Osteocyte (in vitro differentiated cells): ENCODE data around the gene FBXO40. TPM values are rescaled to one million over a fixed set of nuclear protein-coding genes. Genes with fewer than 3 reads are reported as not detected.

Source experiments
- DNase-seq: peaks from one replicate; pipeline ENCODE4 v3.0.0; 2021; ENCODE audit warnings: mixed read lengths; ENCODE audit not compliant: unreplicated experiment; ENCODE audit errors: extremely low spot score
- H3K27ac Mint-ChIP-seq: one replicate; pipeline ENCODE4 v1.8.0; 2021; ENCODE audit warnings: mild to moderate bottlenecking, mixed read lengths; ENCODE audit not compliant: unreplicated experiment
- H3K27me3 Mint-ChIP-seq: one replicate; pipeline ENCODE4 v1.8.0; 2021; ENCODE audit warnings: mixed read lengths; ENCODE audit not compliant: unreplicated experiment
- H3K36me3 Mint-ChIP-seq: one replicate; pipeline ENCODE4 v1.8.0; 2021; ENCODE audit warnings: mixed read lengths; ENCODE audit not compliant: unreplicated experiment
- H3K4me1 Mint-ChIP-seq: one replicate; pipeline ENCODE4 v1.8.0; 2021; ENCODE audit warnings: mixed read lengths; ENCODE audit not compliant: unreplicated experiment
- H3K4me3 Mint-ChIP-seq: one replicate; pipeline ENCODE4 v1.8.0; 2021; ENCODE audit warnings: mild to moderate bottlenecking, moderate library complexity, mixed read lengths; ENCODE audit not compliant: unreplicated experiment
- H3K9me3 Mint-ChIP-seq: one replicate; pipeline ENCODE4 v1.8.0; 2021; ENCODE audit warnings: mixed read lengths; ENCODE audit not compliant: unreplicated experiment
- CTCF ChIP-seq: fragments of 200-600 bp; sonication (generic); IDR thresholded peaks from 2 replicates; pipeline ENCODE4 v1.5.0; 2021; ENCODE audit warnings: antibody characterized with exemption, mild to moderate bottlenecking, moderate library complexity
- total RNA-seq: library from RNA; stranded (reverse); gene quantifications from 2 replicates; pipeline ENCODE4 v1.2.1, GENCODE V29; 2021

The FBXO40 gene
- total RNA-seq, 1 donor from 2014 or later = not detected

DNA sequence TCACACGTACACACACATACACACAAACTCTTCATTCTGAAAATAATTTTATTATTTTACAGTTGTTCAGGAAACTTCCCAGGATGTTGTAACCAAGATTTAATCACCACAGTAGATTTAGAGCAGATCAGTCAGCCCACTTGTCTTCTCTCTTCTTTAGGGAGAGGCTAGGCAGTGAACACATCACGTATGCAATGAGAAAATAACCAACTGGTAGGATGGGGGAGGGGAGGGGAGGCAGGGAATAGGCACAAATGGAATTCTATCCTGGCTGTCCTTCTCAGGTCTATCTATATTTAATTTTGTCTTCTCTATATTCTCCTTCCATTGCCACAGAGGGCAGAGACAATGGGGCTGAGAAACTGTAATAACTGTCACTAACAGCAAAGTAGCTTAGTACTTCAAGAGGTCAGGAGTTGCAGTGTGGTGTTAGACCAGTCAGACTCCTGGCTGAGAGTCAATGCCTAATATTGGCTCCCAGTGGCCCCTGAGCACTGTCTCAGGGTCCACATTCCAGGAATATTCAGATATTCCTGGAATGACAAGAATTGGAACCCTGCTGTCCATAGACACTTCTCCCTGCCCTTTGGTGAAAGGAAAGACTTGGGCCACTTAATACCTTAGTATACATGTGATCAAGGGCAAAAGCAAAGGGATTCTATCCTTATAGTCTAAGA, 70.1 kb downstream of the FBXO40 start:
- Mint-ChIP-seq H3K4me1 (no peaks in the 10 kb centered on the region), H3K36me3 (peaks cover 52% of the 10 kb centered on the region), H3K9me3 (no peaks in the 10 kb centered on the region), H3K27ac (no peak overlapping the region), H3K4me3 (no peak overlapping the region), H3K27me3 (no peaks in the 10 kb centered on the region)
- TF ChIP-seq CTCF = no peak
- DNase-seq = no peak

GRCh38 chr3:121665488-121665887, 72.3 kb downstream of the FBXO40 start:
- no peaks in the 10 kb centered on the region for H3K27me3 Mint-ChIP-seq
- H3K4me1 Mint-ChIP-seq = no peaks in the 10 kb centered on the region
- no peak for DNase-seq
- no peaks in the 10 kb centered on the region for H3K9me3 Mint-ChIP-seq
- H3K4me3 Mint-ChIP-seq = no peak overlapping the region
- TF ChIP-seq CTCF = no peak
- peaks cover 67% of the 10 kb centered on the region for H3K36me3 Mint-ChIP-seq
- no peak overlapping the region for H3K27ac Mint-ChIP-seq

DNA sequence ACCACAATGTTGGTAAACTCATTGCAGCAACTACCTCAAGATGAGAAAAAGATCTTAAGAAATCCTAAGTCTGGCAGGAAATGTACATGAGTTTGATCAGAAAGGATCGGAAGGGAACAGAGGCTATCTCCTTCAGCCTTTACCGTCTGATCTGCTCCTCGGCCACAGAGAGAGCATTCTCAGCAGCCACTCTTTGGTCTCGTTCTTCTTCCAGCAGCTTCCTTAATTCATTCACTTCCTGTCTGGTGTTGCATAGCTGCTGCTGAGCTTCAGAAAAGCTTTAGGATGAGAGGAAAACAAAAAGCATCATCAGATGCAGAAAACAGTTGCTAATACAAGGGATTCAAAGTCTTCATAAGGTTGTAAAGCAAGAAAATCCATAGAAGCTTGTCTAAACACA, 74.2 kb downstream of the FBXO40 start:
- no peaks in the 10 kb centered on the region for H3K4me1 Mint-ChIP-seq
- no peak for DNase-seq
- H3K36me3 Mint-ChIP-seq = peaks cover 76% of the 10 kb centered on the region
- no peak for TF ChIP-seq CTCF
- H3K9me3 Mint-ChIP-seq = no peaks in the 10 kb centered on the region
- H3K27ac Mint-ChIP-seq = no peak overlapping the region
- no peaks in the 10 kb centered on the region for H3K27me3 Mint-ChIP-seq
- no peak overlapping the region for H3K4me3 Mint-ChIP-seq

DNA sequence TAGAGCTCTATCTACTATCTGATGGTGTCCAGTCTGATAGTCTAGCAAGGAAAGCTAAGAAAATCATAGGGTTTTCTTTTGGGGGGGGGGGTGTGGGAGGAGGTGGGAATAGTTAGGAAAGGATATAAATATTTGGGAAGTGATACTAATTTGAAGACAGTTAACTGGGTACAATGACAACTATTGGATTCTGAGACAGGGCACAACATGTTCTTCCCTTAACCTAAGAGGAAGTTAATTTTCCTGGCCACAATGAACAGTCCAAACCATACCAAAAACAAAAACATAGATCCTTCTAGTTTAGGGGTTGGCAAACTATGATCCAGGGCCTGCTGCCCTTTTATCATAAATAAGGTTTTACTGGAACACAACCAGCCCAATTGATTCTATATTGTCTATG, 77.5 kb downstream of the FBXO40 start:
- Mint-ChIP-seq H3K36me3 (peaks cover 66% of the 10 kb centered on the region), H3K27me3 (no peaks in the 10 kb centered on the region), H3K9me3 (no peaks in the 10 kb centered on the region), H3K4me3 (no peak overlapping the region), H3K4me1 (no peaks in the 10 kb centered on the region), H3K27ac (no peak overlapping the region)
- no peak for DNase-seq
- no peak for TF ChIP-seq CTCF

DNA sequence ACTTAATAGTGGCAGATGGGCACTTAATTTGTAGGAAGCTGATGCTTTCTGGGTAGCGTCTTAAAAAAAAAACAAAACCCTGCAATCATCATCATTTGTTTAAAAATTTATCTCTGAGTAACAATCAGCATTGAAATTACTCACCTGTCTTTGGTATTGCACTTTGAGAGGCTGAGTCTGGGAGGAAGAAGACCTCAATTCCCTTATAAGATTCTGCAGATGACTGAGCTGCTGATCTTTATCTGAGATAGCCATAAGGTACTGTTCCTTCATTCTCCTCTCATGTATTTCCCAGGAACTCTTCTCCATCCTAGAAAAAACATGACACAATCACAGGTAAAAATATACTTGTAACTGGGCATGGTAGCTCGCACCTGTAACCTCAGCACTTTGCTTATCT, 84.0 kb downstream of the FBXO40 start:
- no peaks in the 10 kb centered on the region for H3K27me3 Mint-ChIP-seq
- no peak overlapping the region for H3K4me3 Mint-ChIP-seq
- no peak for TF ChIP-seq CTCF
- H3K9me3 Mint-ChIP-seq = no peaks in the 10 kb centered on the region
- no peaks in the 10 kb centered on the region for H3K4me1 Mint-ChIP-seq
- no peak for DNase-seq
- no peak overlapping the region for H3K27ac Mint-ChIP-seq
- peaks cover 58% of the 10 kb centered on the region for H3K36me3 Mint-ChIP-seq

Other genes with a start within 250 kb of the FBXO40 start
- 1.2 TPM in 2 replicates for gene POLQ, start 47.4 kb upstream of the FBXO40 start, total RNA-seq
- not detected in 2 replicates for gene ARGFX, start 25.4 kb upstream of the FBXO40 start, total RNA-seq
- 0.57 TPM in 1 of 2 replicates, not detected in the other for gene HCLS1, start 67.5 kb downstream of the FBXO40 start, total RNA-seq
- 60.5 and 71.9 TPM in 2 replicates for gene GOLGB1, start 156.4 kb downstream of the FBXO40 start, total RNA-seq
- 16.3 and 17.1 TPM in 2 replicates for gene IQCB1, start 241.7 kb downstream of the FBXO40 start, total RNA-seq
- gene EAF2, start 241.8 kb downstream of the FBXO40 start, total RNA-seq = 1.4 and 2.4 TPM in 2 replicates